HCEC 1CT (cell line): Measurements from ENCODE around the gene ZCWPW1.

Experiments
- DNase-seq: peaks from one replicate; pipeline ENCODE4 v3.0.0-alpha.2; 2017

The ZCWPW1 gene

GRCh38 chr7:100428199-100428966 lies at the start of gene ZCWPW1:
Gene ZCWPW1 (minus strand): TSS chr7:100428703. CDS start chr7:100420649, 8,054 bp downstream.
- peak; percentile 96 for DNase-seq

GRCh38 chr7:100477871-100478267 lies 49.4 kb upstream of the ZCWPW1 start:
- no peak for DNase-seq

- no peak for DNase-seq
Measured at GRCh38 chr7:100476903-100477870, 48.7 kb upstream of the ZCWPW1 start.

GRCh38 chr7:100476101-100476780 lies 47.7 kb upstream of the ZCWPW1 start:
- no peak for DNase-seq

GRCh38 chr7:100475549-100475948 lies 47.0 kb upstream of the ZCWPW1 start:
- no peak for DNase-seq

- no peak for DNase-seq
Measured at GRCh38 chr7:100472854-100473499, 44.5 kb upstream of the ZCWPW1 start.

GRCh38 chr7:100472121-100472851 lies 43.8 kb upstream of the ZCWPW1 start:
- DNase-seq = no peak

GRCh38 chr7:100471021-100471420 lies 42.5 kb upstream of the ZCWPW1 start:
- DNase-seq = no peak

GRCh38 chr7:100469227-100470044 lies 40.9 kb upstream of the ZCWPW1 start:
- peak; percentile 53 for DNase-seq

- no peak for DNase-seq
Measured at GRCh38 chr7:100467638-100468373, 39.3 kb upstream of the ZCWPW1 start.

- no peak for DNase-seq
Measured at GRCh38 chr7:100466653-100467605, 38.4 kb upstream of the ZCWPW1 start.

GRCh38 chr7:100465702-100466311 lies 37.3 kb upstream of the ZCWPW1 start:
- DNase-seq = peak; percentile 72

- no peak for DNase-seq
Measured at GRCh38 chr7:100465299-100465698, 36.8 kb upstream of the ZCWPW1 start.

GRCh38 chr7:100464791-100465190 lies 36.3 kb upstream of the ZCWPW1 start:
- DNase-seq = no peak

- peak; percentile 40 for DNase-seq
Measured at GRCh38 chr7:100464210-100464660, 35.7 kb upstream of the ZCWPW1 start, which contains the start of gene SPACDR. Gene SPACDR (minus strand): TSS chr7:100464260. CDS start chr7:100464025, 235 bp downstream.

GRCh38 chr7:100457033-100457432 lies 28.5 kb upstream of the ZCWPW1 start:
- DNase-seq = no peak

- no peak for DNase-seq
Measured at GRCh38 chr7:100456562-100456961, 28.1 kb upstream of the ZCWPW1 start.

GRCh38 chr7:100455206-100455605 lies 26.7 kb upstream of the ZCWPW1 start:
- DNase-seq = no peak
